ENCODE measurements around the gene CASP14.

GRCh38 chr19:15035795-15036311 lies 13.4 kb upstream of the CASP14 start:
- TF ChIP-seq MYNN (CRISPR knock-in tag; IDR thresholded peaks at IDR 0.05; ENCODE audit: low read depth), result no peak
- TF ChIP-seq, protein P1, sequence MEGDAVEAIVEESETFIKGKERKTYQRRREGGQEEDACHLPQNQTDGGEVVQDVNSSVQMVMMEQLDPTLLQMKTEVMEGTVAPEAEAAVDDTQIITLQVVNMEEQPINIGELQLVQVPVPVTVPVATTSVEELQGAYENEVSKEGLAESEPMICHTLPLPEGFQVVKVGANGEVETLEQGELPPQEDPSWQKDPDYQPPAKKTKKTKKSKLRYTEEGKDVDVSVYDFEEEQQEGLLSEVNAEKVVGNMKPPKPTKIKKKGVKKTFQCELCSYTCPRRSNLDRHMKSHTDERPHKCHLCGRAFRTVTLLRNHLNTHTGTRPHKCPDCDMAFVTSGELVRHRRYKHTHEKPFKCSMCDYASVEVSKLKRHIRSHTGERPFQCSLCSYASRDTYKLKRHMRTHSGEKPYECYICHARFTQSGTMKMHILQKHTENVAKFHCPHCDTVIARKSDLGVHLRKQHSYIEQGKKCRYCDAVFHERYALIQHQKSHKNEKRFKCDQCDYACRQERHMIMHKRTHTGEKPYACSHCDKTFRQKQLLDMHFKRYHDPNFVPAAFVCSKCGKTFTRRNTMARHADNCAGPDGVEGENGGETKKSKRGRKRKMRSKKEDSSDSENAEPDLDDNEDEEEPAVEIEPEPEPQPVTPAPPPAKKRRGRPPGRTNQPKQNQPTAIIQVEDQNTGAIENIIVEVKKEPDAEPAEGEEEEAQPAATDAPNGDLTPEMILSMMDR (CRISPR knock-in tag; IDR thresholded peaks at IDR 0.05), result no peak
- no peak for TF ChIP-seq NR2F6 (IDR thresholded peaks at IDR 0.05)
- TF ChIP-seq NR2F6 (CRISPR knock-in tag; IDR thresholded peaks at IDR 0.05), result no peak
- no peak for TF ChIP-seq POLR2G (IDR thresholded peaks at IDR 0.05; ENCODE audit: low read depth, low read length)
